Measurements from ENCODE around the gene SVBP. TPM values are rescaled to one million over a fixed set of nuclear protein-coding genes. Genes with fewer than 3 reads are reported as not detected.
A peak's percentile ranks its signal among the peaks of the same experiment; 100 is the strongest.

Gene SVBP
- total and polyA plus RNA-seq, 2 donors (not counting 1 experiment from before 2014, with no cell fraction given) = 12.6 to 21.9 TPM

- H3K27me3 Mint-ChIP-seq = no peaks in the 10 kb centered on the region
- H3K9me3 ChIP-seq (ENCODE audit: control extremely low read depth in 1 of 3, control insufficient read depth in 2 of 3, insufficient read depth in 1 of 3, low read length in 2 of 3) = peaks cover 0 to 10% (median 0%) of the 10 kb centered on the region in 3 donors
- no CpG with 5 or more reads among the region's 6 CpGs for WGBS (ENCODE audit: insufficient coverage)
- peak overlapping the region in 1 of 5 experiments; percentile 90 for H3K4me3 ChIP-seq (ENCODE audit: control extremely low read depth in 1 of 5, extremely low read depth in 1 of 5, insufficient read depth in 1 of 5, low read depth in 2 of 5, low read length in 4 of 5)
- no peak overlapping the region for H3K9ac ChIP-seq (ENCODE audit: low read length)
- ChIA-PET CTCF (interaction anchor here (1.9 to 3.4 kb wide), 4 partner anchors 9 to 225 kb away, joined by 7 to 27 read pairs (median 10); partner anchors contain the start of genes C1orf50 and P3H1), POLR2A (no interaction called here)
- no peak for TF ChIP-seq CTCF (IDR thresholded peaks at IDR 0.05)
- no peak for TF ChIP-seq EZH2 (IDR thresholded peaks at IDR 0.05; ENCODE audit: borderline replicate concordance, insufficient read depth, low read depth, low read length, poor library complexity, severe bottlenecking)
- H3K4me1 ChIP-seq (ENCODE audit: control insufficient read depth in 2 of 2, insufficient read depth in 2 of 2, low read length in 2 of 2) = peaks cover 28 to 38% of the 10 kb centered on the region in 2 donors
- intact Hi-C loops (cut with micrococcal nuclease) = loop anchor here (2.0 to 5.0 kb wide), 5 partner anchors 74 to 811 kb away; partner anchors contain the start of genes CDC20, PPCS, YBX1 and ZMYND12
- no peaks in the 10 kb centered on the region for H3K27me3 ChIP-seq (replicated peaks in 1 of 4; ENCODE audit: control extremely low read depth in 1 of 4, control insufficient read depth in 3 of 4, insufficient read depth in 4 of 4, low read length in 3 of 4)
- H3K27ac Mint-ChIP-seq = peak overlapping the region; percentile 23
- peaks cover 12% of the 10 kb centered on the region for H3K79me2 ChIP-seq (ENCODE audit: control insufficient read depth, insufficient read depth, low read length)
- peaks cover 59% of the 10 kb centered on the region for H3K4me1 Mint-ChIP-seq
- H3K36me3 ChIP-seq (replicated peaks in 1 of 2; ENCODE audit: control extremely low read depth in 1 of 2, control insufficient read depth in 1 of 2, extremely low read depth in 1 of 2, insufficient read depth in 2 of 2, low read length in 1 of 2) = peaks cover 0 to 5% of the 10 kb centered on the region in 2 experiments
- H2AFZ ChIP-seq (ENCODE audit: insufficient read depth, low read depth, low read length, poor library complexity, severe bottlenecking) = no peak overlapping the region
- H3K9me3 Mint-ChIP-seq (ENCODE audit: insufficient read depth) = no peaks in the 10 kb centered on the region
- no peaks in the 10 kb centered on the region for H4K20me1 ChIP-seq (ENCODE audit: control insufficient read depth, insufficient read depth, low read length, poor library complexity, severe bottlenecking)
- peak overlapping the region; percentile 87 for H3K4me2 ChIP-seq (replicated peaks; ENCODE audit: low read depth, low read length, poor library complexity, severe bottlenecking)
- ATAC-seq (ENCODE audit: low read depth) (no peak), DNase-seq (no peak)
- peak overlapping the region; percentile 95 for H3K4me3 Mint-ChIP-seq
- no peak overlapping the region for H3K27ac ChIP-seq (ENCODE audit: low read length in 2 of 2)
Measured at GRCh38 chr1:42847721-42848460, 30.7 kb upstream of the SVBP start.
